Brain microvascular endothelial cell (primary cell): Measurements from ENCODE around the gene GUCA1A.

Source experiments
- DNase-seq: peaks from one replicate; pipeline ENCODE4 v3.0.0-alpha.2; 2020
- H3K27ac ChIP-seq: fragments of 250-450 bp; sonication (Bioruptor Pico); 2 replicates; pipeline ENCODE4 v1.5.1; 2020; ENCODE audit warnings: mild to moderate bottlenecking, moderate library complexity
- H3K27me3 ChIP-seq: fragments of 250-450 bp; sonication (Bioruptor Pico); replicated peaks from 2 replicates; pipeline ENCODE4 v1.5.1; 2020; ENCODE audit warnings: mild to moderate bottlenecking
- H3K36me3 ChIP-seq: fragments of 250-450 bp; sonication (Bioruptor Pico); replicated peaks from 2 replicates; pipeline ENCODE4 v1.5.1; 2020; ENCODE audit warnings: mild to moderate bottlenecking
- H3K4me3 ChIP-seq: 2 replicates; pipeline ENCODE4 v1.5.1; 2011; ENCODE audit warnings: low read depth, mild to moderate bottlenecking, control low read depth, low read length, moderate library complexity
- CTCF ChIP-seq: IDR thresholded peaks from 2 replicates; pipeline ENCODE4 v1.5.1; 2011; ENCODE audit warnings: low read depth, mild to moderate bottlenecking, moderate library complexity, low read length, control low read depth, inconsistent platforms; ENCODE audit errors: missing control alignments
- in situ Hi-C: cut with HindIII; loops from 2 replicates; pipeline ENCODE4 v1.10.0; 2017; ENCODE audit warnings: low sequenced_read_pairs, low pct_ligation_motif_present

GUCA1A gene

GRCh38 chr6:42226645-42227143 is 53.5 kb downstream of the GUCA1A start:
- H3K27ac ChIP-seq = peak overlapping the region; percentile 74
- TF ChIP-seq CTCF = no peak
- in situ Hi-C loops = no loop called here
- DNase-seq = peak; percentile 11
- no peaks in the 10 kb centered on the region for H3K27me3 ChIP-seq
- no peak overlapping the region for H3K4me3 ChIP-seq
- peaks cover 4% of the 10 kb centered on the region for H3K36me3 ChIP-seq

GRCh38 chr6:42227173-42227850 is 54.1 kb downstream of the GUCA1A start:
- DNase-seq = no peak
- no peak for TF ChIP-seq CTCF
- H3K36me3 ChIP-seq = peaks cover 4% of the 10 kb centered on the region
- H3K27me3 ChIP-seq = no peaks in the 10 kb centered on the region
- peak overlapping the region; percentile 74 for H3K27ac ChIP-seq
- in situ Hi-C loops = no loop called here
- H3K4me3 ChIP-seq = no peak overlapping the region

- in situ Hi-C loops = no loop called here
- no peak for TF ChIP-seq CTCF
- Histone ChIP-seq H3K27me3 (no peaks in the 10 kb centered on the region), H3K27ac (no peak overlapping the region), H3K4me3 (no peak overlapping the region), H3K36me3 (peaks cover 7% of the 10 kb centered on the region)
- no peak for DNase-seq
Measured at GRCh38 chr6:42228305-42228704, 55.1 kb downstream of the GUCA1A start.
